Activated CD4-positive, alpha-beta T cell treated with anti-CD3 and anti-CD28 coated beads, Interleukin-10, Interleukin-2, amounts not matched to agents 100 ng/mL and 50 ng/mL, durations not matched to agents 16 hours and 8 hours (primary cell): ENCODE data around the gene TMEM106C.
A peak's percentile ranks its signal among the peaks of the same experiment; 100 is the strongest.

Experiments used
- DNase-seq: peaks from one replicate; pipeline ENCODE4 v3.0.0-alpha.2; 2020

Gene TMEM106C

DNA sequence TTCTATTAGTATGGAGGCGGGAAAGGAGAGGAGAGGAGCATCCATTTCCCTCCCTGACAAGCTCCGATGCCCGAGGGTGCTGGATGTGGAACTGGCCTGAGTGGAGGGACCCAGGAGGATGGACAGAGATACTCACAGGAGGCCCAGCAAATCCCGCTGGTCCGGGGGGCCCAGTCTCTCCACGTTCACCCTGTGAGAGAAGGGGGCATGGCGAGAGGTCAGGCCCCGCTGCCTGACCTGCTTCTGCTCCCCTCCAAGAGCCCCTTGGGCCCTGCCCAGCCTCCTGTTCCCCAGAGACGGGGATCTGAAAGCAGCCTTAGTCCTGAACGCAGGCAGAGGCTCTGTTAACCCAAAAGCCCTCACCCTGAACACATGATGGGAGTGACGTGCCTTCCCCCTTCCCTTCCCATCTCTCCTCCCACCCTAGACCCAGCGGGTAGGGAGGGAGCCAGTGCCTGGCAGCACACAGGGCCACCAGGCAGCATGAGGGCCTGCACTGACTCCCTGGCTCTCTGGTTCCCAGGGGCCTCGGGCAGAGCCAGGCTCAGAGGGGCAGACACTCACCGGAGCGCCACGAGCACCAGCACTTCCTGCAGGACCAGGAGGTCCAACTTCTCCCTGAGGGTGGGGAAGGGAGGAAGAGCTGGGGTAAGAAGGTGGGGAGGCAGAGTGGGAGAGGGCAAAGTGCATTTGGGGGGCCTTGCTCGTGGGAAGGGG, 17.5 kb downstream of the TMEM106C start:
- DNase-seq = no peak

DNA sequence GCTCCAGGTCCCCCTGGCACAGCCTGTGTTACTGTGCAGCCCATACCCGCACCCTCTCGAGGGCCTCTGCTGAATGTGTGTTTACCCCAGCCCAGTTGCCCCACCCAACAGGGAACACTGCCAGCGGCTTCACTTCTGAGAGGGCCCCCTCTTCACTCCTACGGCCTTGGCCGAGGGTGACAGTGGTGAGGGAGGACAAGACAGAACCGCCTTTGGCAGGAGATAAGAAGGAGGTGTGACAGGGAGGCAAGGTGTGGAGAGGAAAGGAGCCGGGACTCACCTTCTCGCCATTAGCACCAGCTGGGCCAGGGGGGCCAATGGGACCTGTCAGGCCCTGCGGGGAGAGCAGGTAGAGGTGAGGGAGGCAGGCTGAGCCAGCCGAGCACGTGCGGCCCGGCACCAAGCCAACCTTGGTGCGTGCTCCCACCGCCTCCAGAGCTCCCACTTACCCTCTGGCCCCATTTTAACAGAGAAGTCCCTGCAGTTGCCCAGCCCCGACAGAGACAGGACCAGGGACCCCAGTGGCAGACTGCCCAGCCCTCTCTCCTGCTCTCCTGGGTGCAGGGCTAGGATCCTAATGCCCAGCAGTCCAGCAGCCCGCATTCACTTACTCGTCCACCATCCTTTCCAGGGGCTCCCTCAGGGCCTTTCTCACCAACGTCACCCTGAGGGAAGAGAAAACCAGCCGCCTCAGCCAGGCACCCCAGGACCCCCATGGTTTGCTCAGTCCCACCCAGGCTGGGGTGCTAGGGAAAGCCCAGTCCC, 18.3 kb downstream of the TMEM106C start:
- no peak for DNase-seq

- no peak for DNase-seq
Observed at GRCh38 chr12:47982311-47982710, 18.9 kb downstream of the TMEM106C start.

DNA sequence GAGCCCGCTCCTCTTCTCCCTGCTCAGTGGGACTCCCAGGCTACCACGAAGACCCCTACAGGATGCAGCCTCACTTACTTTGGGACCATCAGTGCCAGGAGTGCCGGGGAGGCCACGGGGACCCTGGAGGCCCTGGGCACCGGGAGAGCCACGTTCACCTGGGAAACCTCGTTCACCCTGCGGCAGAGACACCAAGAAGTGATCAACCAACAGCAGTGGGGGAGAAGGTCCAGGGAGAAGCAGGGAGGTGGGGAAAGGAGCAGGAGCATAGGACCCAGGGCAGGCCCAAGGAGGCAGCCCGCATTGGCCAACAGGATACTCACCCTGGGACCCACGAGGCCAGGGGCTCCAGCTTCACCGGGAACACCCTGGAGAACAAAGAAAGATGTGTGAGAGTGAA, 19.4 kb downstream of the TMEM106C start:
- no peak for DNase-seq

DNA sequence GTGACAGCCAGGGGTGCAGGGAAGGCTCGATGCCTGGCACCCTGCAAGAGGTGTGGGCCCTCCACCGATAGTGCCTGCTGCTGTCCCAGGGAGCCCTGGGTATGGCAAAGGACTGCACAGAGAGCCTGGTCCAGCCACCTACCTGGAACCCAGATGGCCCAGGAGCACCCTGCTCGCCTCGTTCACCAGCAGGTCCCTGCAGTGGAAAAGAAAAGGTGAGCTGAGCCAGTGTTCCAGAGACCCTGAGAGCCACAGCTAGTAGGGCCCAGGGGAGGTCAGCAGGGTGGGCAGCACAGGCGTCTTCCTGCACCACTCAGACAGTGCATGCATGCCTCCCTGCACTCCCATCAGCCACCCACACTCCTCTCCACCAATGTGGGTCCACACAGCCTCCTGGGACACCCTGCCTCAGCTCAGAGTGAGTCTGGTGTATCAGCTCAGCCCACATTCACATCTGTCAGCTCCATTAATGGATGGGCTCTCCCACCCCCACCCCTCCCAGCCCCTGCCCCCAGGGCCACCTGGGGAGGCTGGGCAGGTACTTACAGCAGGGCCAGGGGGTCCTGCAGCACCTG, 20.2 kb downstream of the TMEM106C start:
- DNase-seq = no peak

DNA sequence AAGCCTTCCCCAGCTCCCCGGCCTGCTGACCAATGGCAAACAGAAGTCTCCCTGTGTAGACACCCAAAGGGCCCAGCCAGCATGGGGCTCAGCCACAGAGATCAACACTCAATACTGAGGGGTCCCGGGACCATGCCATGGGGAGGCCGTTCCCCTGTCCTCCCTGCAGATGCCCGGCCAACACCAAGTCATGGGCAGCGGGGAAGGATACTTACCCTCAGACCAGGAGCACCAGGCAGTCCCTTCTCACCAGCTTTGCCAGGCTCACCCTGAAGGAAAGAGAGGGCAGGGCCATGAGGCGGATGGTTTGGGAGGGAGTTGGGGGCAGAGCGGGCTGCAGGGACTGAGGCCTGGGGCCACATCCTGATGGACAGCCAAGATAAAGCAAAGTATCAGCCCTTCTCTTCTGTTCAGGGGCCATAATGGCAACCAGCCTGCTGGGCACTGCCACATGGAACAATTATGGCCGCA, 21.0 kb downstream of the TMEM106C start:
- no peak for DNase-seq

DNA sequence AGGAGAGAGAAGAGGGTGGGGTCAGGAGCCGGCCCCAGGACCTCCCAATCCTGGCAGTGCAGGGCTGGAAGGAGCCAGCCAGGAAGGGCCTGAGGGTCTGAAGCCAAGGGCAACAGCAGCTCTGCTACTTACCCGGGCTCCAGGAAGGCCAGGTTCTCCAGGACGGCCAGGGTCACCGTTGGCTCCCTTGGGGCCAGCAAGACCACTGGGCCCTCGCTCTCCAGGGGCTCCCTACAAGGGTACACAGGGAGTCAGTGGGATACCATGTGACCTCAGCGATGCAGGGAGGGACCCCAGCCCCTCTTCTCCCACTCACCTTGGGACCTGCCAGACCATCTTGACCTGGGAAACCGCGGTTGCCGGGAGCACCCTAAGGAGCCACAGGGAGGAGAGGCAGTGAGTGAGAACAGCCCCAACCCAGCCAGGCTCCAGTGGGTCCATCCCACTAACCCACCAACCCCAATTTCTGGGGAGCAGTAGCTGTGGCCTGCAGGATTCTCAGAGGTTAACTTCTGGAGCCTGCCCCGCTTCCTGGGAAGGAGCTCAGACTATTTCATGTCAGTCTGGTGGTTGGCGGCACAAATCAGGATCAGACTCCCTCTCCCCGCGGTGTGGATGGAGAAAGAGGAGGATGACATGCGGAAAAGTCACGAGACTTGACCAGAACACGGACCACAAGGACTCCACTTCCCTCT, 22.3 kb downstream of the TMEM106C start:
- DNase-seq = no peak

DNA sequence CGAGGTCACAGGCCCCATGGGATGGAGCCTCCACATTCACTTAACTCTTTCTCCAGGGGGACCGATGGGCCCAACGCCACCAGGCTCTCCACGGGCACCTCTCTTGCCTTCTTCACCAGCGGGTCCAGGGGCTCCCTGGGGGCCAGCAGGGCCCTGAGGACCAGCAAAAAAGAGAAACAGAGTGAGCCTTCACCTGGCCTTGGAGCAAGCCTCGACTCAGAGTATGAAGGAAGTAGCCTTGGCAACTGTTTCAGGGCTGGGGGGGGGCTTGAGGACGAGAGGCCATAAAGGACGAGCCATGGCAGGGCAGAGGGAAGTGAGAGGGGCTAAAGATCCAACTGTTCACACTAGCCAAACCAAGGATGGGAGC, 22.9 kb downstream of the TMEM106C start:
- DNase-seq = no peak

DNA sequence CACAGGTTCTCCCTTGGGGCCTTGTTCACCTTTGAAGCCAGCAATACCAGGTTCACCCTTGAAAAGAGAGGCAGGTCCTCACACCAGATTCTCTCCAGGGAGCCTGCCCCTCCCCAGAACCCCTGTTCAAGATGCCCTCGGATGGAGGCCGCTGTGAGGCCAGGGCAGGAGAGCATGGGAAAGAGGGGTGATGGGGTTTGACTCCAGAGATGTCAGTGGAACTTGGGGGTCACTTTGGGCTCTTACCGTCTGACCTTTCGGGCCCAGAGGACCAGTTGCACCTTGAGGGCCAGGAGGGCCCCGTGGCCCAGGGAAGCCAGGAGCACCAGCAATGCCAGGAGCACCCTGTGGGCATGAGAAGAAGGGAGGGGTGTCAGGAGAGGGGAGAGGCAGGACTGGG, 23.4 kb downstream of the TMEM106C start:
- DNase-seq = no peak

GRCh38 chr12:47987411-47988072, 24.1 kb downstream of the TMEM106C start:
- no peak for DNase-seq

DNA sequence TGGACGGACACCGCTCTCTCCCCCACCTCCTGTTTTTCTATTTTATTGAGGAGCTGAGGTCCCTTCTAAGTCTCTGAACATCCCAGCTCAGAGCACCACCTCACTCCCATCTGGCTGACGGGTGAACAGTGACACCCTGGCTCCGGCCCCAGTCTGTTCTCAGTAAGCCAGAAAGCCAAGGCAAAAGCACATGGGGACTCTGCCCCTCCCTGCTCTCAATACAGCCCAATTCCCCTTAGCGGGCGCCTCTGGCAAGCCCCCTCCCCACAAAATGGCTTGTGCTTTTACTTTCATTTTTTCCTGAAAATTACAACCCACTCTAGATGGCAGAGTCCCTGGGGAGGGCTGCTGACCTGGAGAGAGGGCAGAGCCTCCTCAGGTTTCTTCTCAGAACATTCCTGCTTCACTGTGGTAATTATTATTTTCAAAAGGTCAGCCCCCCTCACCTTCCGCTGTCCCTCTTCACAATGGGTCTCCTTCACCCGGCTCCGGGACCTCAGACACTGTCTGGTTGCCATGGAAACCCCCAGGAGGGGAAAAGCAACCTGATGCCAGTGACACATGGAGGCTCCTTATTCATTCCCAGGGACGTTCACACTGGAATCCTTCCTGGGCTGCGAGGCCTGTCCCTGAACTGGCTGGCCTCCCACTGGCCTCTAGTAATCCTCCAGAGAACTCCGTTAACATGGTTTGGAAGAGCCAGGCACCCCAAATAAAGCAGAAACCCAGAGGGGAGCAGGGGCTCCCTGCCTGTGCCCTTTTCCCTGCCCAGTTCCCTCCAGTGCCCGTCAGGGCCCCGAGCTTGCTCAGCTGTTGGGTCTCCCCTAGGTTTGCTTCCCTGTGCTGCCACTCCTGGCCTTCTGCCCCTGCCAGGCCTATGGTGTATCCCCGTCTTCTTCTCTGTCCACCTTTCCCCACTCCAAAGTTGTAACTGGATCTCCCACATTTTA, 25.0 kb downstream of the TMEM106C start:
- no peak for DNase-seq

DNA sequence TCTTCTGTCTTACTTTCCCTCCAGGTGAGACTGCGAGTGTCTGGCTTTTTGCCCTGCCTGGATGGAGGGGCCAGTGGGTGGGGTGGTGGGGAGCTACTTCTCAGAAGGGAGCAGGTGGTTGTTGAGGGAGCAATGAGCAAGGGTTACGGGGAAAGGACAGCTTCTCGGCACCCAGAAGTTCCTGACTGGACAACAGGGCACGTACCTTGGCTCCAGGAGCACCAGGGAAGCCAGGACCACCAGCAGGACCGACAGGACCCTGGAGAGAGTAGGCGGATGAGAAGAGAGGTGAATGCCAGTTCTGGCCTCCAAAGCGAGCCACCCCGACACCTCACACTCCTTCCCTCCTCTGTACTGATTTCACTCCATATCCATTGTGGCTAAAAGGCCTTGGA, 25.6 kb downstream of the TMEM106C start:
- DNase-seq = no peak

GRCh38 chr12:47989666-47990065, 26.3 kb downstream of the TMEM106C start:
- DNase-seq = no peak

DNA sequence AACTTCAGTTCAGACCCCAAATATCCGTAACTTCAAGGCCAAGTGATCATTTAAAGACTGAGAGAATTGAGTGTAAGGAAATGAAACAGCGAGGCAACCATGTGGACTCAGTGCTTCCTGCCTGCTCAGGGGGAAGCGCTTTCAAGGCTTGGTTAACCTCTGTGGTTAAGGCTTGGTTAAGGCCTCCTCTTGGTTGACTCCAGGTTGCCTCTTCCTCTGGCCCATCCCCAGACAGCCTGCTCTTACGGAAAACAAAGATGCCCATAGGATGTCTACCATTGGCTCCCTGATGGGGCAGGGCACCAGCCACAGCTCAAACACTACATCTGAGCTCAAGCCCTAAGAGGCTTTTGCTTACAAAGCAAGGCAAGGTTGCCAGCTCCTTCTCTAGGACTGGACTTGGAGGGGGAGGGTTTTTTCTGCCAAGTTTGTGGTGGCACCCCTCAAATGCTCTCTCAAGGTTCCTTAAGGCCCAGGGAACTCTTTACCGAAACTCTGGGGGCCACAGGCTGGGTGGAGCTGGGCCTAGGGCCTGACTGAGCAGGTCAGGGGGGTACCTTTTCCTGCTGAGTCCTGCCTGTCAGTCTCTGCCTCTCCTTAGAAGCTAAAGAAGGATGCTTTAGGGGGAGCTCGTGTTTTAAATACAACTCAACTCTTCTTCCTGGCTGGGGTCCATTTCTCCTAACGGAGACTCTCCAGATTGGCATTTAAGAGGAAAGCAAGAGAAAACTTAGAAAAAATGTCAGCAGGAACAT, 27.1 kb downstream of the TMEM106C start:
- DNase-seq = peak; percentile 87

DNA sequence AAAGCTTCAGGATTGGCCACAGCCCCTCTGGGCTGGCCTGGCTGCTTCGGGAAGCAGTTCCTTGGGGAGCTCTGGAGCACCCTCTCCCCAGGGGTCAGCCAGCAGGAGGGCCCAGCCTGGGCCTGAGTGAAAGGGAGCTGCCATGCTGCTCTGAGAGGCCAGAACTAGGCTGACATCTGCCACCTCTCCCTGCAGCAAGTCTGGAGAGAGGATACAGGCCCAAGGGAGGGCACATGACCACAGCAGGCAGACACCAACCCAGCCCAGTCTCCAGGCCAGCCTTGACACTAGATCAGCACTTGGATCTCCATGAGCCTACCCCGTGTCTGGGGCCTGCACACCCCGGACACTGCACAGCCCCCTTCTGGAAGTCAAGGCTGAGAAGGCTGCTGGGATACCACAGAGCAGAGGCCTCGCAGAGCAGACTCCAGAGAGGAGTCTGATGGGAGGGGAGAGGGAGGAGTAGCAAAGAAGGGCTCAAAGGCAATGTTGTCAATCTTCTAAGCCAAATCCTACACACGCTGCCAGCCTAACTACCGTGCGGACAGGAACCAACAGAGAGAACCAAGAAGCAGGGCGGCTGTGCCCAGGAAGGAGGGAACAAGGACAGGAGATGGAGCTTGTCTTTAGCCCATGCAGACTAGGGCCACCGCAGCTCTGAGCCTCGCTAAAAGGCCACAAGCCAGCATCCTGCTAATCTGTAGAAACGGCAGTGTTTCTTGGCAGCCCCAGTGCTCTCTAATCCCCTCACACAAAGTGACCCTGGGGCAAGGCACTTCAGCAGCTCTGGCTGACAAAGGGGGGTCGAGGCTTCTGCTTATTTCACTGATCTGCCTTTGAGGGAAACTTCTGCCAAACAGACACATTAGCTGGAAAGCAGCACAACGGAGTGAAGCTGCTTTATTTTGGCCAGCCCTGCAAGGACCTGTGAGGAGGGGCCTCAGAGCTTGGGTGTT, 28.0 kb downstream of the TMEM106C start:
- DNase-seq = no peak

- DNase-seq = no peak
Observed at GRCh38 chr12:47992776-47993175, 29.4 kb downstream of the TMEM106C start.

DNA sequence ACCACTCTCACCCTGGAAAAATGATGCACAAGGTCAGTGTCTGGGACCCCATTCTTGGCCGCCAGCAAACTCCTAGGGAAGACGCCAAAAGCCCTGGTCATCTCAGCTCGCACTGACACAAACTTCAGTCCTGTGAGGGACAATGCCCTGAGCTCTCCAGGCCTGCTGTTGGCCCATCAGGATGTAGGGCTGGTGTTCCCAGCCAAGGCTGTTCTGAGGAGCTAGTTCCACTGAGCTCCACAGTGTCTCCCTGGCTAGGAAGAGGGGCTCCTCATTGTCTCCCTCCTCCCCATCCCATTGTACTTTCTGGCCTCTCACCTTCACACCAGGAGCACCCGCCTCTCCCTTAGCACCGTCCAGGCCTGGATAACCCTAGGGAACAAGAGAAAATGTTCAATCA, 30.1 kb downstream of the TMEM106C start:
- DNase-seq = no peak

DNA sequence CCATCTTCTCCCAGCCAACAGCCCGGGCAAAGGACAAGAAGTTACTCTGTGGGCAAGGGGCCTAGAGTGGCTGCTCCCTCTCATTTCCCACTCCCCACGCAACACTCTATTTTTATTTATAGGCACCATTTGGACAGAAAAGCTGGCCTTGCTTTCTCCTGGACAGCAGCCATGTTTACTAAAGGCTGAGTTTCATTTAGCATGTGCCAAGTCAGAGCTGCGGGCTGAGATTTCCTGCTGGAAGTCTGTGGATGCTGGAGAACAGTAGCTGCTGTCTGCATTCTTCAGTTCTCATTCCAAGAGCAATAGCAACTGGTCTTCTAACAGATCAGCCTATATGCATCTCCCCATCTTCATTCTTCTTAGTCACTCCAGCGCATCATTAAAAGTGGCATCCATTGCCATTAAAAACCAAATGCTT, 32.6 kb downstream of the TMEM106C start:
- no peak for DNase-seq

- DNase-seq = no peak
Observed at GRCh38 chr12:47997321-47997720, 33.9 kb downstream of the TMEM106C start.

DNA sequence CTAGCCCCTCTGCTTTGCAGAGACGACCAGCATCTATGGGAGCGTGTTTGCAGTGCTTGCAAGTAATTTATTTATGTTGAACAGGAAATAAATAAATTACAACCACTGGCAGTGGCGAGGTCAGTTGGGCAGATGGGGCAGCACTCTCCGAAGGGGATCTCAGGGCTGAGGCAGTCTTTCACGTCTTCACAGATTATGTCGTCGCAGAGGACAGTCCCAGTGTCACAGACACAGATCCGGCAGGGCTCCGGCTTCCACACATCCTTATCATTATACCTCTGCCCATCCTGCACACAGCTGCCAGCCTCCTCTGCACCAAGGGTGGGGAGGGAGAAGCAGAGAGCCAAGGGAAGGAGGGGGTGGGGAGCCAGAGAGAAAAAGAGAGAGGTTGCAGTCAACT, 36.4 kb downstream of the TMEM106C start:
- no peak for DNase-seq
